Subcutaneous adipose tissue (tissue), 4 donors: ENCODE data around the gene ATP5PO. TPM values are rescaled to one million over a fixed set of nuclear protein-coding genes. Genes with fewer than 3 reads are reported as not detected.

Source experiments
- CTCF ChIP-seq: fragments of 450-650 bp; IDR thresholded peaks from one replicate; pipeline ENCODE4 v1.5.1; 2016; ENCODE audit warnings: low read depth, mild to moderate bottlenecking, control low read depth, antibody characterized with exemption, moderate library complexity
- total RNA-seq, 4 donors: library from RNA; depleted of rRNA; stranded (reverse); fragments of >200 nt; gene quantifications; one replicate each; pipeline ENCODE4 v1.1.0, GENCODE V29; 2016

ATP5PO gene, protein sequence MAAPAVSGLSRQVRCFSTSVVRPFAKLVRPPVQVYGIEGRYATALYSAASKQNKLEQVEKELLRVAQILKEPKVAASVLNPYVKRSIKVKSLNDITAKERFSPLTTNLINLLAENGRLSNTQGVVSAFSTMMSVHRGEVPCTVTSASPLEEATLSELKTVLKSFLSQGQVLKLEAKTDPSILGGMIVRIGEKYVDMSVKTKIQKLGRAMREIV
- 100 to 1,000 TPM; 166 to 271 (median 236) TPM for total RNA-seq

- TF ChIP-seq CTCF = no peak
Measured at GRCh38 chr21:33915368-33916199, at the start of gene ATP5PO. Gene ATP5PO, minus strand, starts transcription at chr21:33915804. Its CDS starts 41 bp downstream, at chr21:33915763.

DNA sequence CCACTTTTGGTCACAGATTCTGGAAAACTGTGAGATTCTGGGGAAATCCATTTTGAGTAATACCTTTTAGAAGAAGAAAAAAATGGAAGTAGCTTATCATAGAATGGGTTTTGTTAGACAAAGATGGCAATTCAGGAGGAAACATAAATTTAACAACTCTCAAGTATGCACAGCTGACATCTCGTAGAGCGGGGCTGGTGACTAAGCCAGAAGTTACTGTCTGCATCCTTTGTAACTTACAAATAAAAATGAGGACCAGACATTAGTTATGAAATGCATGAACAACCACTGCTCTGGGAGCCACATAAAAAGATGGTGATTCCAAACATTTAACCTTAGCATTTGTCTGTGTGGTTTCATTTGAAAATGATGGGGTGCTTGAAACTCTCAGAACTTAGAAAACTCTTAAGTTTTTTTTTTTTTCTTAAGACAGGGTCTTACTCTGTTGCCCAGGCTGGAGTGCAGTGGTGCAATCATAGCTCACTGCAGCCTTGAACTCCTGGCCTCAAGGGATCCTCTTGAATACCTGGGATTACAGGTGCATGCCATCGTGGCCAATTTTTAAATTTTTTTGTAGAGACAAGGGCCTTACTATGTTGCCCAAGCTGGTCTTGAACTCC is 49.2 kb upstream of the ATP5PO start:
- no peak for TF ChIP-seq CTCF

DNA sequence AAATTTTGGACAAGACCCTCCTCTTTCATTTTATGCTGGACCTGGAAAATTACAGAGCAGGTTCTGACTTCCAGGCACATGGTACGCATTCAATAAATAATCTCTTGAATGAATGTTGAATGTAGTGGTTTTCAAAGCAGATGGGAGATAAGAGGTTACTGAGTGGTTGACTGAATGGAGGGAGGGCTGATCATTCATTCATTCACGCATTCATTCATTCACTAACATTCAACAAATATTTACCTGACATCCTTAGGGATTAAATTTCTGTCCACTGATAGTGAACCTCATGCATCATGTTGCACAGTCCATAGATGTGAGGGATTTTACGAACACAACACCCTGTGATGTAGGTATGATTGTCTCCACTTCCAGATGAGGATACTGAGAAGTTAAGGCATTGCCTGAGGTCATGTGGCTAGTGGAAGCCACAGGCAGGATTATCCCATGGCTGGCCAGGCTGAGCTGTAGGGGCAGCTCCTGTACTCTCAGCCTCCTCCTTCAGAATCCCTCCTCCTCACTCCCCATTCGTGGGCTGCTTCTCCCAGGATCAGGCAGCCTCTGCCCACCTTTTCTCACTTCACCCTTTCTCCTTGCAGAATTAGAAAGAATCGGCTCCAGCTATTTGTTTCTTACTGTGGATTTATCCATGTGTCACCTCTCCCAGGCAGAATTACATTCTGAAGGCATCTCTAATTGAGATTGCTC is 48.4 kb upstream of the ATP5PO start:
- no peak for TF ChIP-seq CTCF

- no peak for TF ChIP-seq CTCF
Measured at GRCh38 chr21:33962290-33962689, 46.7 kb upstream of the ATP5PO start.

DNA sequence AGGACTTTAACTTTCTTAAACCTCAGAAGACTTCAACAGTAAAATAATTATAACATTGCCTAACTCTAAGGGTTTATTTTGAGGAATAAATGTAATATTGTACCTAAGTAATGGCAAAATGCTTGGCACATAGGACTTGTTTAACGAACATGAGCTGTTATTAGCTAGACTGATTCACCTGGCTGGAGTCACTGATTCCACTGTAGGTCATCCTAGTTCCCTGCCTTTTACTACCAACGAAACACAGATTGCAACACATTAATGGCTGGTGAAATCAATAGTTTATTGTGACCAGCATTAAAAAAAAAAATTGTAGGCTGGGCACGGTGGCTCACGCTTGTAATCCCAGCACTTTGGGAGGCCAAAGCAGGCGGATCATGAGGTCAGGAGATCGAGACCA is 45.5 kb upstream of the ATP5PO start:
- TF ChIP-seq CTCF = no peak

GRCh38 chr21:33959680-33960079 is 44.1 kb upstream of the ATP5PO start:
- TF ChIP-seq CTCF = no peak
